Endothelial cell (in vitro differentiated cells): ENCODE data around the gene SMIM23. TPM values are rescaled to one million over a fixed set of nuclear protein-coding genes. Genes with fewer than 3 reads are reported as not detected.
"Not testable (repeated sequence)": the region's sequence is repeated elsewhere in the genome, so short reads cannot be mapped to it uniquely, and the experiment has no call there.

ENCODE experiments used
- DNase-seq: peaks from one replicate; pipeline ENCODE4 v3.0.0; 2021; ENCODE audit warnings: low spot score
- H3K27ac Mint-ChIP-seq: one replicate; pipeline ENCODE4 v1.8.0; 2021; ENCODE audit warnings: mixed read lengths, inconsistent platforms; ENCODE audit not compliant: unreplicated experiment
- H3K27me3 Mint-ChIP-seq: one replicate; pipeline ENCODE4 v1.8.0; 2021; ENCODE audit warnings: mild to moderate bottlenecking, moderate library complexity, mixed read lengths, inconsistent platforms; ENCODE audit not compliant: unreplicated experiment
- H3K36me3 Mint-ChIP-seq: one replicate; pipeline ENCODE4 v1.8.0; 2021; ENCODE audit warnings: mild to moderate bottlenecking, low read depth, mixed read lengths, inconsistent platforms; ENCODE audit not compliant: unreplicated experiment
- H3K4me1 Mint-ChIP-seq: one replicate; pipeline ENCODE4 v1.8.0; 2021; ENCODE audit warnings: mild to moderate bottlenecking, mixed read lengths, inconsistent platforms; ENCODE audit not compliant: unreplicated experiment
- H3K4me3 Mint-ChIP-seq: one replicate; pipeline ENCODE4 v1.8.0; 2021; ENCODE audit warnings: mild to moderate bottlenecking, mixed read lengths, inconsistent platforms; ENCODE audit not compliant: unreplicated experiment
- H3K9me3 Mint-ChIP-seq: one replicate; pipeline ENCODE4 v1.8.0; 2021; ENCODE audit warnings: mixed read lengths, inconsistent platforms; ENCODE audit not compliant: unreplicated experiment
- CTCF ChIP-seq: fragments of 200-600 bp; sonication (generic); IDR thresholded peaks from one replicate; pipeline ENCODE4 v1.5.0; 2021; ENCODE audit warnings: antibody characterized with exemption; ENCODE audit not compliant: unreplicated experiment
- total RNA-seq: library from RNA; stranded (reverse); fragmentation: NEBNext Ultra II Directional; extraction: Animal tissue kit (Norgen Biotek cat#: 25700); gene quantifications from one replicate; pipeline ENCODE4 v1.2.1, GENCODE V29; 2021; ENCODE audit not compliant: unreplicated experiment

The SMIM23 gene
- total RNA-seq, 1 donor from 2014 or later, result not detected

- H3K36me3 Mint-ChIP-seq, result no peaks in the 10 kb centered on the region
- TF ChIP-seq CTCF, result no peak
- H3K27ac Mint-ChIP-seq, result no peak overlapping the region
- no peak for DNase-seq
- H3K9me3 Mint-ChIP-seq, result no peaks in the 10 kb centered on the region
- no peak overlapping the region for H3K4me3 Mint-ChIP-seq
- H3K4me1 Mint-ChIP-seq, result peaks cover 3% of the 10 kb centered on the region
- peaks cover 5% of the 10 kb centered on the region for H3K27me3 Mint-ChIP-seq
These were observed 13.8 kb upstream of the SMIM23 start for GRCh38 chr5:171771856-171772255.

- Mint-ChIP-seq H3K4me3 (no peak overlapping the region), H3K4me1 (peaks cover 3% of the 10 kb centered on the region), H3K27me3 (peaks cover 5% of the 10 kb centered on the region), H3K9me3 (no peaks in the 10 kb centered on the region), H3K36me3 (no peaks in the 10 kb centered on the region), H3K27ac (no peak overlapping the region)
- DNase-seq, result no peak
- no peak for TF ChIP-seq CTCF
These were observed 12.5 kb upstream of the SMIM23 start for GRCh38 chr5:171773106-171773505.

GRCh38 chr5:171774418-171774817 lies 11.2 kb upstream of the SMIM23 start:
- H3K36me3 Mint-ChIP-seq, result no peaks in the 10 kb centered on the region
- peaks cover 6% of the 10 kb centered on the region for H3K27me3 Mint-ChIP-seq
- H3K9me3 Mint-ChIP-seq, result no peaks in the 10 kb centered on the region
- no peak overlapping the region for H3K4me3 Mint-ChIP-seq
- TF ChIP-seq CTCF, result no peak
- no peak for DNase-seq
- no peaks in the 10 kb centered on the region for H3K4me1 Mint-ChIP-seq
- H3K27ac Mint-ChIP-seq, result no peak overlapping the region

- no peak for TF ChIP-seq CTCF
- Mint-ChIP-seq H3K27me3 (peaks cover 4% of the 10 kb centered on the region), H3K4me1 (no peaks in the 10 kb centered on the region), H3K36me3 (no peaks in the 10 kb centered on the region), H3K9me3 (no peaks in the 10 kb centered on the region), H3K27ac (no peak overlapping the region), H3K4me3 (no peak overlapping the region)
- DNase-seq, result no peak
These were observed 9.4 kb upstream of the SMIM23 start for GRCh38 chr5:171776213-171776612.

GRCh38 chr5:171776770-171777759 lies 8.6 kb upstream of the SMIM23 start:
- Mint-ChIP-seq H3K4me1 (no peaks in the 10 kb centered on the region), H3K9me3 (no peaks in the 10 kb centered on the region), H3K27ac (no peak overlapping the region), H3K4me3 (no peak overlapping the region), H3K27me3 (peaks cover 4% of the 10 kb centered on the region), H3K36me3 (no peaks in the 10 kb centered on the region)
- DNase-seq, result no peak
- no peak for TF ChIP-seq CTCF

- H3K4me1 Mint-ChIP-seq, DNase-seq, H3K36me3 Mint-ChIP-seq, H3K27me3 Mint-ChIP-seq, H3K4me3 Mint-ChIP-seq, H3K27ac Mint-ChIP-seq, H3K9me3 Mint-ChIP-seq: not testable (repeated sequence)
These were observed 3.9 kb upstream of the SMIM23 start for GRCh38 chr5:171781744-171782143.
